NT2/D1 (cell line): ENCODE measurements around the gene IL21.

ENCODE experiments used
- SUZ12 ChIP-seq: IDR thresholded peaks from 2 replicates; pipeline ENCODE4 v1.6.1; 2011; ENCODE audit not compliant: insufficient read length, insufficient read depth; ENCODE audit errors: extremely low read depth
- YY1 ChIP-seq: IDR thresholded peaks from 2 replicates; pipeline ENCODE4 v1.6.1; 2011; ENCODE audit not compliant: insufficient read length, insufficient read depth
- ZNF274 ChIP-seq: IDR thresholded peaks from 2 replicates; pipeline ENCODE4 v1.6.1; 2011; ENCODE audit warnings: mild to moderate bottlenecking, low read depth, low read length

DNA sequence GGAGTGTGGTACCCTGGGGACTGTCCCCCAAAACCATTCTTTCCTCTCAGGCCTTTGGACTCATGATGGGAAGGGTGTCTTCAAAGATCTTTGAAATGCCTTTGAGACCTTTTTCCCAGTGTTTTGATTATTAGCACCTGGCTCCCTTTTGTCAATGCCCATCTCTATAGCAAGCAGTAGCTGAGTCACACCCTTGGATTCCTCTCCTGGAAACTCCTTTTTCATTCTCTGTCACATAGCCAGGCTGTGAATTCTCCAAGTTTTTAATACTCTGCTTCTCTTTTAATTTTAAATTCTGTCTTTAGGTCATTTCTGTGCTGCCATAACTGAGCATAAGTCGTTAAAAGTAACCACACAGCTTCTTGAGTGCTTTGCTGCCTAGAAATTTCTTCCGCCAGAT is 29.7 kb downstream of the IL21 start:
- TF ChIP-seq YY1 (no peak), SUZ12 (no peak), ZNF274 (no peak)
